Activated CD4-positive, alpha-beta T cell treated with anti-CD3 and anti-CD28 coated beads, Interleukin-2, amount 10 ng/mL, durations not matched to agents 7 days and 5 days (primary cell): ENCODE results near the gene ALKBH5. TPM values are rescaled to one million over a fixed set of nuclear protein-coding genes. Genes with fewer than 3 reads are reported as not detected.
A peak's percentile ranks its signal among the peaks of the same experiment; 100 is the strongest.

Experiments used
- CTCF ChIA-PET: fragments of 350-600 bp; sonication (Branson Sonifier 250); formaldehyde crosslinking; loops from one replicate; lab custom pipeline; 2021; ENCODE audit warnings: antibody characterized with exemption; lab: Charles Lee
- POLR2A ChIA-PET: fragments of 350-600 bp; sonication (Branson Sonifier 250); formaldehyde crosslinking; loops from one replicate; lab custom pipeline; 2021; ENCODE audit warnings: antibody characterized with exemption; lab: Charles Lee
- DNase-seq: peaks from one replicate; pipeline ENCODE4 v3.0.0-alpha.2; 2020
- H3K27ac Mint-ChIP-seq: one replicate; pipeline ENCODE4 v1.8.0; 2021; ENCODE audit warnings: mild to moderate bottlenecking, moderate library complexity, mixed read lengths
- H3K27me3 Mint-ChIP-seq: one replicate; pipeline ENCODE4 v1.8.0; 2021; ENCODE audit warnings: mixed read lengths
- H3K36me3 Mint-ChIP-seq: one replicate; pipeline ENCODE4 v1.8.0; 2021; ENCODE audit warnings: low read depth, mixed read lengths
- H3K4me1 Mint-ChIP-seq: one replicate; pipeline ENCODE4 v1.8.0; 2021; ENCODE audit warnings: mixed read lengths
- H3K4me3 Mint-ChIP-seq: one replicate; pipeline ENCODE4 v1.8.0; 2021; ENCODE audit warnings: mild to moderate bottlenecking, moderate library complexity, mixed read lengths
- H3K9me3 Mint-ChIP-seq: one replicate; pipeline ENCODE4 v1.8.0; 2021; ENCODE audit warnings: mixed read lengths
- total RNA-seq, 2 experiments: library from RNA; stranded (reverse); gene quantifications; one replicate each; pipeline ENCODE4 v1.2.3, GENCODE V29; 2021

The ALKBH5 gene
- total RNA-seq, 2 experiments from 2014 or later, result 98.2 to 102 TPM

GRCh38 chr17:18245038-18245776, 61.6 kb downstream of the ALKBH5 start:
- ChIA-PET POLR2A (no interaction called here), CTCF (no interaction called here)
- Mint-ChIP-seq H3K4me3 (no peak overlapping the region), H3K27me3 (no peaks in the 10 kb centered on the region), H3K9me3 (no peaks in the 10 kb centered on the region), H3K36me3 (peaks cover 27% of the 10 kb centered on the region), H3K4me1 (peaks cover 3% of the 10 kb centered on the region), H3K27ac (no peak overlapping the region)
- no peak for DNase-seq

- Mint-ChIP-seq H3K27me3 (no peaks in the 10 kb centered on the region), H3K27ac (no peak overlapping the region), H3K4me3 (no peak overlapping the region), H3K4me1 (peaks cover 3% of the 10 kb centered on the region), H3K9me3 (no peaks in the 10 kb centered on the region), H3K36me3 (peaks cover 36% of the 10 kb centered on the region)
- POLR2A ChIA-PET, result no interaction called here
- CTCF ChIA-PET, result no interaction called here
- no peak for DNase-seq
Observed at GRCh38 chr17:18246109-18246725, 62.6 kb downstream of the ALKBH5 start.

- no peaks in the 10 kb centered on the region for H3K9me3 Mint-ChIP-seq
- peak; percentile 19 for DNase-seq
- H3K36me3 Mint-ChIP-seq, result peaks cover 41% of the 10 kb centered on the region
- peaks cover 3% of the 10 kb centered on the region for H3K4me1 Mint-ChIP-seq
- H3K4me3 Mint-ChIP-seq, result no peak overlapping the region
- no peak overlapping the region for H3K27ac Mint-ChIP-seq
- CTCF ChIA-PET, result interaction anchor here (0.7 kb wide), 1 partner anchor 30 kb away, joined by 3 read pairs; no protein-coding TSS in a partner anchor
- POLR2A ChIA-PET, result no interaction called here
- H3K27me3 Mint-ChIP-seq, result no peaks in the 10 kb centered on the region
Observed at GRCh38 chr17:18246880-18247612, 63.4 kb downstream of the ALKBH5 start.

GRCh38 chr17:18247613-18248001, 64.0 kb downstream of the ALKBH5 start:
- Mint-ChIP-seq H3K4me3 (no peak overlapping the region), H3K9me3 (no peaks in the 10 kb centered on the region), H3K27me3 (no peaks in the 10 kb centered on the region), H3K36me3 (peaks cover 45% of the 10 kb centered on the region), H3K27ac (no peak overlapping the region), H3K4me1 (peaks cover 3% of the 10 kb centered on the region)
- DNase-seq, result no peak
- ChIA-PET CTCF (interaction anchor here (0.7 kb wide), 1 partner anchor 31 kb away, joined by 3 read pairs; no protein-coding TSS in a partner anchor), POLR2A (no interaction called here)

GRCh38 chr17:18248300-18248731, 64.7 kb downstream of the ALKBH5 start:
- Mint-ChIP-seq H3K27ac (no peak overlapping the region), H3K9me3 (no peaks in the 10 kb centered on the region), H3K4me1 (peaks cover 3% of the 10 kb centered on the region), H3K4me3 (no peak overlapping the region), H3K27me3 (no peaks in the 10 kb centered on the region), H3K36me3 (peaks cover 46% of the 10 kb centered on the region)
- peak; percentile 79 for DNase-seq
- ChIA-PET CTCF (interaction anchor here (1.1 kb wide), 1 partner anchor 37 kb away, joined by 6 read pairs; no protein-coding TSS in a partner anchor), POLR2A (no interaction called here)

- DNase-seq, result no peak
- Mint-ChIP-seq H3K4me3 (no peak overlapping the region), H3K4me1 (peaks cover 3% of the 10 kb centered on the region), H3K9me3 (no peaks in the 10 kb centered on the region), H3K36me3 (peaks cover 49% of the 10 kb centered on the region), H3K27me3 (no peaks in the 10 kb centered on the region), H3K27ac (no peak overlapping the region)
- CTCF ChIA-PET, result interaction anchor here (1.1 to 1.2 kb wide), 2 partner anchors 10 to 37 kb away, joined by 3 to 6 read pairs; no protein-coding TSS in a partner anchor
- POLR2A ChIA-PET, result no interaction called here
Observed at GRCh38 chr17:18248811-18249210, 65.2 kb downstream of the ALKBH5 start.

GRCh38 chr17:18250259-18250658, 66.6 kb downstream of the ALKBH5 start:
- peaks cover 3% of the 10 kb centered on the region for H3K4me1 Mint-ChIP-seq
- ChIA-PET CTCF (no interaction called here), POLR2A (no interaction called here)
- no peaks in the 10 kb centered on the region for H3K27me3 Mint-ChIP-seq
- no peak overlapping the region for H3K4me3 Mint-ChIP-seq
- DNase-seq, result no peak
- no peak overlapping the region for H3K27ac Mint-ChIP-seq
- H3K9me3 Mint-ChIP-seq, result no peaks in the 10 kb centered on the region
- peaks cover 49% of the 10 kb centered on the region for H3K36me3 Mint-ChIP-seq

GRCh38 chr17:18250708-18251107, 67.1 kb downstream of the ALKBH5 start:
- CTCF ChIA-PET, result no interaction called here

GRCh38 chr17:18251204-18251603, 67.6 kb downstream of the ALKBH5 start:
- H3K36me3 Mint-ChIP-seq, result peaks cover 50% of the 10 kb centered on the region
- no peak for DNase-seq
- CTCF ChIA-PET, result no interaction called here

More at GRCh38 chr17:18250708-18251107, 67.1 kb downstream of the ALKBH5 start:
- DNase-seq, result no peak
- H3K4me3 Mint-ChIP-seq, result no peak overlapping the region
- H3K27ac Mint-ChIP-seq, result no peak overlapping the region
- no peaks in the 10 kb centered on the region for H3K27me3 Mint-ChIP-seq
- peaks cover 46% of the 10 kb centered on the region for H3K36me3 Mint-ChIP-seq
- POLR2A ChIA-PET, result no interaction called here
- H3K9me3 Mint-ChIP-seq, result no peaks in the 10 kb centered on the region
- H3K4me1 Mint-ChIP-seq, result peaks cover 7% of the 10 kb centered on the region

GRCh38 chr17:18252160-18252559, 68.5 kb downstream of the ALKBH5 start:
- Mint-ChIP-seq H3K36me3 (peaks cover 48% of the 10 kb centered on the region), H3K27me3 (no peaks in the 10 kb centered on the region), H3K9me3 (no peaks in the 10 kb centered on the region), H3K4me3 (no peak overlapping the region), H3K27ac (no peak overlapping the region), H3K4me1 (peaks cover 19% of the 10 kb centered on the region)
- no peak for DNase-seq
- ChIA-PET CTCF (no interaction called here), POLR2A (no interaction called here)

More at GRCh38 chr17:18251204-18251603, 67.6 kb downstream of the ALKBH5 start:
- Mint-ChIP-seq H3K4me3 (no peak overlapping the region), H3K27me3 (no peaks in the 10 kb centered on the region), H3K9me3 (no peaks in the 10 kb centered on the region), H3K27ac (no peak overlapping the region), H3K4me1 (peaks cover 11% of the 10 kb centered on the region)
- POLR2A ChIA-PET, result no interaction called here

- Mint-ChIP-seq H3K36me3 (peaks cover 39% of the 10 kb centered on the region), H3K9me3 (no peaks in the 10 kb centered on the region), H3K4me3 (no peak overlapping the region), H3K27me3 (no peaks in the 10 kb centered on the region), H3K27ac (no peak overlapping the region), H3K4me1 (peaks cover 23% of the 10 kb centered on the region)
- POLR2A ChIA-PET, result no interaction called here
- DNase-seq, result no peak
- CTCF ChIA-PET, result interaction anchor here (0.5 to 0.8 kb wide), 3 partner anchors 12 to 57 kb away, joined by 3 to 5 read pairs (median 3); no protein-coding TSS in a partner anchor
Observed at GRCh38 chr17:18253187-18253884, 69.7 kb downstream of the ALKBH5 start.
